Measurements from ENCODE around the gene ENTPD8.

ENTPD8 gene

DNA sequence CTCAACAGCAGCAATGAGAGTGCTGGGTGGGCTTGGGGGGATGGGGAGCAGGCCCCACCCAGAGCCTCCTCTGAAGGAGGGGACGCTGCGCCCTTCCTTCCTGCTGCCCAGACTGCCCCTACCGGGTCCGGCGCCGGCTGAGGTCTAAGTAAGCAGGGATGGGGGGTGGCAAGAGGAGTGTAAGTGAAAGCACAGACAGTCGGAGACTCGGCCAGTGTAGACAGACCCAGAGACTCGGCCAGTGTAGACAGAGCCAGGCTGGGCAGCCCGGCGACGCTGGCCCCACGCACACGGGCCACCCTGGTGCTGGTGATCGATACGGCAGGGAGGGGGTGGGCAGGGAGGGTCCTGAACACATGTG, 7.4 kb upstream of the ENTPD8 start:
- Histone ChIP-seq H3K4me3 (IDR thresholded peaks at IDR 0.05; ENCODE audit: insufficient read depth, low read depth, low read length) (no peak overlapping the region), H3K79me2 (ENCODE audit: insufficient read depth, low read depth) (no peaks in the 10 kb centered on the region), H3K4me1 (ENCODE audit: low read depth, poor library complexity, severe bottlenecking) (peaks cover 16% of the 10 kb centered on the region), H3K27me3 (ENCODE audit: insufficient read depth, low read depth) (peaks cover 7% of the 10 kb centered on the region; the same call in 1 of the 2 replicates), H2AFZ (ENCODE audit: low read depth) (no peak overlapping the region), H3K4me2 (no peak overlapping the region), H4K20me1 (ENCODE audit: insufficient read depth) (no peaks in the 10 kb centered on the region), H3K36me3 (ENCODE audit: insufficient read depth) (no peaks in the 10 kb centered on the region), H3K9ac (no peak overlapping the region), H3K27ac (no peak overlapping the region)
- TF ChIP-seq, protein P1, sequence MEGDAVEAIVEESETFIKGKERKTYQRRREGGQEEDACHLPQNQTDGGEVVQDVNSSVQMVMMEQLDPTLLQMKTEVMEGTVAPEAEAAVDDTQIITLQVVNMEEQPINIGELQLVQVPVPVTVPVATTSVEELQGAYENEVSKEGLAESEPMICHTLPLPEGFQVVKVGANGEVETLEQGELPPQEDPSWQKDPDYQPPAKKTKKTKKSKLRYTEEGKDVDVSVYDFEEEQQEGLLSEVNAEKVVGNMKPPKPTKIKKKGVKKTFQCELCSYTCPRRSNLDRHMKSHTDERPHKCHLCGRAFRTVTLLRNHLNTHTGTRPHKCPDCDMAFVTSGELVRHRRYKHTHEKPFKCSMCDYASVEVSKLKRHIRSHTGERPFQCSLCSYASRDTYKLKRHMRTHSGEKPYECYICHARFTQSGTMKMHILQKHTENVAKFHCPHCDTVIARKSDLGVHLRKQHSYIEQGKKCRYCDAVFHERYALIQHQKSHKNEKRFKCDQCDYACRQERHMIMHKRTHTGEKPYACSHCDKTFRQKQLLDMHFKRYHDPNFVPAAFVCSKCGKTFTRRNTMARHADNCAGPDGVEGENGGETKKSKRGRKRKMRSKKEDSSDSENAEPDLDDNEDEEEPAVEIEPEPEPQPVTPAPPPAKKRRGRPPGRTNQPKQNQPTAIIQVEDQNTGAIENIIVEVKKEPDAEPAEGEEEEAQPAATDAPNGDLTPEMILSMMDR (conservative IDR thresholded peaks at IDR 0.05; ENCODE audit: low read depth, low read length): no peak

DNA sequence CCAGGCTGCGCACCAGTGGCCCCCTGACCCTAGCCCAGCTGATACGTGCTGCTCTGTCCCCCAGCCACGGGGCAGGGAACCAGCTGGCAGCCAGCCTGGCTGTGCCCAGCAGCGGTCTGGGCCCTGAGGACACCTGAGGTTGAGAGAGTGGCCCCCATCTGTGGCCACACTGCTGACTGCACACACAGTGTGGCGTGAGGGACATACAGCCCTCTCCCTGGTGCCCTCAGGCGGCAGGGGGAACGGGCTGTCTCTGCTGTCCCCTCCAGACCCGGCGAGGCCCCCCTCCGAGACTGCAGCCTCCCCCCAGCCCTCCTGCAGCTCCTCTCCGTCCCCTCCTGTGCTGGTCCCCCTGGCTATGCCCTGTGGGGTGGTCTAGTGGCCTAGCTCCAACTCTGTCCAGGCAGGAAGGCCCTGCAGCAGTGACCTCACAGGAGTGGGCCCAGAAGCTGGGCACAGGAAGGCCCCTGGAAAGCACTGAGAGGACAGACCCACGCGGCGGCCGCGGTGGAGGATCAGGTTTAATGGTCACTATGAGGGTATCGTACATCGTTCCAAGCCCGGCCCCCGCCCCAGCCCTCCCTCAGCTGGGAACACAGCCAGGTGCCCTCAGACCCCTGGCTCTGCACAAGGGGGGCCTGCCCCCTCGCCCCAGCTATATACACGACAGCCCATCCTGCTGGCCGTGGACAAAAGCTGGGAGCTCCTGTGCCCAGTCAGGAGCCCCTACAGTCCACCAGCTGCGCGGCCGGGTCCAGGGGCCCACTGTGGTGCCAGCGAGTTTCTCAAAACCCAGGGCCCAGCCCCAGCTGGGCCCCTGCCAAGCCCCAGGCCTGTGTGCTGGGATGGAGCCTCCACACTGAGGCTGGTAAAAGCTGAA, 6.8 kb upstream of the ENTPD8 start:
- no peaks in the 10 kb centered on the region for H4K20me1 ChIP-seq (ENCODE audit: insufficient read depth)
- no peaks in the 10 kb centered on the region for H3K36me3 ChIP-seq (ENCODE audit: insufficient read depth)
- peaks cover 16% of the 10 kb centered on the region for H3K4me1 ChIP-seq (ENCODE audit: low read depth, poor library complexity, severe bottlenecking)
- H3K27me3 ChIP-seq (ENCODE audit: insufficient read depth, low read depth): peaks cover 13% of the 10 kb centered on the region
- H3K79me2 ChIP-seq (ENCODE audit: insufficient read depth, low read depth): no peaks in the 10 kb centered on the region
- no peak overlapping the region for H2AFZ ChIP-seq (ENCODE audit: low read depth)
- H3K4me3 ChIP-seq (IDR thresholded peaks at IDR 0.05; ENCODE audit: insufficient read depth, low read depth, low read length): no peak overlapping the region
- no peak overlapping the region for H3K4me2 ChIP-seq
- no peak overlapping the region for H3K9ac ChIP-seq
- TF ChIP-seq, protein P1 (conservative IDR thresholded peaks at IDR 0.05; ENCODE audit: low read depth, low read length): no peak
- no peak overlapping the region for H3K27ac ChIP-seq

DNA sequence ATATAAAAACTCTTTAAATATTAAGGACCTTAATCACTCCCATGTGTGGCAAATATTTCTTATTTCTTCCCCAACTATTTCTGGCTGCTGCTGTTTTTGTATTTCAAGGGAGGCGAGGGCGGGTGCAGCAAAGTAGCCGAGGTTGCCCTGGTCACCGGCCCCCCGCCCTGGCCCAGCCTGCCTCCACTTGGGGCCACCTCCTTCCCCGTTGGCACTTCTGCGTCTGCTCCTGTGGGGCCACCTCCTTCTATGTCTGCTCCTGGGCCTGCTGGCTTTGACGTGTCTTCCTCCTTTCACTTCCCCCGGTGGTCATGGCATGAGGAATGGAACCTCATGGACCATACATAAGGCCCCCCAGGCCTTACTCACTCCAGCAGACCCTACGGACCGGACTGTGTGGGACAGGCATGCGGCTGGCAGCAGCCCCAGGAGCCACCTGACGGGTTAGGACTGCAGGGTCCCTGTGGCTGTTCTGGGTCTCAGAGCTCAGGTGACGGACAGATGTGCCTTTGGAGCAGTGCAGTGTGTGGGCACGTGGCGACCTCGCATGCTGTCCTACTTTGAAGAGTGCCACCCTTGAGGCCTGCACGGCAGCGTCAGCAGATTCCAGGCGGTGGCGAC, 5.8 kb upstream of the ENTPD8 start:
- H3K79me2 ChIP-seq (ENCODE audit: insufficient read depth, low read depth): no peaks in the 10 kb centered on the region
- H3K9ac ChIP-seq: no peak overlapping the region
- TF ChIP-seq, protein P1 (conservative IDR thresholded peaks at IDR 0.05; ENCODE audit: low read depth, low read length): no peak
- H3K4me1 ChIP-seq (ENCODE audit: low read depth, poor library complexity, severe bottlenecking): peaks cover 16% of the 10 kb centered on the region
- H3K4me2 ChIP-seq: no peak overlapping the region
- no peaks in the 10 kb centered on the region for H3K36me3 ChIP-seq (ENCODE audit: insufficient read depth)
- H3K4me3 ChIP-seq (IDR thresholded peaks at IDR 0.05; ENCODE audit: insufficient read depth, low read depth, low read length): no peak overlapping the region
- H4K20me1 ChIP-seq (ENCODE audit: insufficient read depth): no peaks in the 10 kb centered on the region
- peaks cover 22% of the 10 kb centered on the region for H3K27me3 ChIP-seq (ENCODE audit: insufficient read depth, low read depth)
- H2AFZ ChIP-seq (ENCODE audit: low read depth): no peak overlapping the region
- no peak overlapping the region for H3K27ac ChIP-seq

DNA sequence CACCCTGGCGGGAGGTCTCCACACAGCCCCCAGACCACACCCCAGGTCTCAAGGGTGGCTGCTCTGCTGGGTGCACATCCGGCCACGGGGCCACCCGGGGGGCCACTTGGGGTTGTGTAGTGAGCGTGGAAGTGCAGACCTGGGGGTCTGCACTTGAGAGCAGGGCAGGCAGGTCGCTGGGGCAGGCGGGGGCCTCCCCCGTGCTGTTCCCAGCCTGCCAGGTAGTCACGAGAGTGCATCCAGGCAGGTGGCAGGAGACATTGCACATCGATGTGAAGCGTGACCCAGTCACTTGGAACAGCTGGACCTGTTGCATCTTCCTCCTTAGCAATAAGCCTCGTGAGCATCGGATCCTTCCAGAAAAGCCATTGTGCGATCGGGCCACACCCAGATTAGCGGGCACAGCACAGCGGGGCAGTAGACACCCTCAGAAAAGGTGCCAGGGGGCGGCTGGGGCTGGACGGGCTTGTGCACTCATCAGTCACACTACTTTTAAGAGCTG, 4.8 kb upstream of the ENTPD8 start:
- Histone ChIP-seq H3K27me3 (ENCODE audit: insufficient read depth, low read depth) (peaks cover 26% of the 10 kb centered on the region), H3K79me2 (ENCODE audit: insufficient read depth, low read depth) (no peaks in the 10 kb centered on the region), H3K36me3 (ENCODE audit: insufficient read depth) (no peaks in the 10 kb centered on the region), H3K4me1 (ENCODE audit: low read depth, poor library complexity, severe bottlenecking) (peaks cover 16% of the 10 kb centered on the region), H4K20me1 (ENCODE audit: insufficient read depth) (no peaks in the 10 kb centered on the region), H3K4me3 (IDR thresholded peaks at IDR 0.05; ENCODE audit: insufficient read depth, low read depth, low read length) (no peak overlapping the region), H3K27ac (no peak overlapping the region), H3K9ac (no peak overlapping the region), H3K4me2 (peak overlapping the region; percentile 3; the same call in 1 of the 2 replicates), H2AFZ (ENCODE audit: low read depth) (peak overlapping the region; percentile 19; the same call in 1 of the 2 replicates)
- TF ChIP-seq, protein P1 (conservative IDR thresholded peaks at IDR 0.05; ENCODE audit: low read depth, low read length): no peak
